Panc1 (cell line): ENCODE measurements around the gene DOCK3. TPM values are rescaled to one million over a fixed set of nuclear protein-coding genes. Genes with fewer than 3 reads are reported as not detected.

Experiments
- ATAC-seq: fragments of 200-7000 bp; cut with Tn5 transposase; 2 replicates; pipeline ENCODE4 v1.9.1; 2020; ENCODE audit warnings: mild to moderate bottlenecking, moderate library complexity
- BruUV-seq: library from RNA; stranded (reverse); fragments of 400-500 nt; replicated peaks from 2 replicates; lab custom pipeline; 2021; lab: Mats Ljungman, UMichigan
- CTCF ChIA-PET: fragments of 300-600 bp; sonication (Branson Sonifier 250); formaldehyde crosslinking; loops from one replicate; lab custom pipeline; 2022; ENCODE audit warnings: antibody characterized with exemption; lab: Charles Lee
- POLR2A ChIA-PET: fragments of 300-600 bp; sonication (Branson Sonifier 250); formaldehyde crosslinking; loops from one replicate; lab custom pipeline; 2022; ENCODE audit warnings: antibody characterized with exemption; lab: Charles Lee
- DNase-seq: peaks from one replicate; pipeline ENCODE4 v3.0.0-alpha.2; 2010; ENCODE audit warnings: low read depth, low spot score
- H3K27ac ChIP-seq: 2 replicates; pipeline ENCODE4 v1.5.1; 2011; ENCODE audit warnings: mild to moderate bottlenecking, low read length, inconsistent platforms
- H3K27me3 ChIP-seq: fragments of 200-500 bp; sonication (Bioruptor generic); 2 replicates; pipeline ENCODE4 v1.6.0; 2014; ENCODE audit warnings: low read length, inconsistent platforms; ENCODE audit not compliant: control insufficient read depth, insufficient read depth
- H3K36me3 ChIP-seq: fragments of 200-500 bp; sonication (Bioruptor generic); 2 replicates; pipeline ENCODE4 v1.5.1; 2014; ENCODE audit warnings: inconsistent platforms, mild to moderate bottlenecking, low read length, moderate library complexity; ENCODE audit not compliant: control insufficient read depth, insufficient read depth
- H3K4me1 ChIP-seq: 2 replicates; pipeline ENCODE4 v1.5.1; 2011; ENCODE audit warnings: inconsistent platforms, mild to moderate bottlenecking, low read length, moderate library complexity; ENCODE audit not compliant: control insufficient read depth, insufficient read depth
- H3K4me3 ChIP-seq, 2 experiments: 2 replicates each; pipeline ENCODE4 v1.5.1; 2011 to 2012; ENCODE audit warnings: low read depth in 2 of 2, low read length in 2 of 2, mild to moderate bottlenecking in 2 of 2, inconsistent platforms in 1 of 2, moderate library complexity in 1 of 2
- H3K9me3 ChIP-seq: fragments of 200-500 bp; sonication (Bioruptor generic); 2 replicates; pipeline ENCODE4 v1.5.1; 2014; ENCODE audit warnings: low read depth, mild to moderate bottlenecking, inconsistent platforms, low read length, moderate library complexity; ENCODE audit not compliant: control insufficient read depth, insufficient read depth
- CTCF ChIP-seq: fragments of 450-650 bp; IDR thresholded peaks from 2 replicates; pipeline ENCODE4 v1.5.1; 2017; ENCODE audit warnings: mild to moderate bottlenecking
- POLR2AphosphoS5 ChIP-seq: IDR thresholded peaks from 2 replicates; pipeline ENCODE4 v1.6.1; 2012; ENCODE audit warnings: mild to moderate bottlenecking, low read depth, low read length, moderate library complexity
- SIN3A ChIP-seq: IDR thresholded peaks from 2 replicates; pipeline ENCODE4 v1.6.1; 2012; ENCODE audit warnings: low read depth, mild to moderate bottlenecking, low read length, moderate library complexity, borderline replicate concordance; ENCODE audit not compliant: insufficient read depth
- TCF7L2 ChIP-seq: IDR thresholded peaks from 2 replicates; pipeline ENCODE4 v1.6.1; 2011; ENCODE audit warnings: mild to moderate bottlenecking, low read depth, low read length, inconsistent platforms
- in situ Hi-C: cut with HindIII; loops from 2 replicates; pipeline ENCODE4 v1.10.0; 2016; ENCODE audit warnings: low sequenced_read_pairs, low pct_unique_long_range_greater_than_20kb
- intact Hi-C: fragments of 100-400 bp; cut with micrococcal nuclease; formaldehyde crosslinking; loops from one replicate; pipeline ENCODE4 v1.10.0; 2022; ENCODE audit not compliant: unreplicated experiment
- total RNA-seq: library from RNA; stranded (reverse); gene quantifications from one replicate; pipeline ENCODE4 v1.2.1, GENCODE V29; 2021; ENCODE audit not compliant: unreplicated experiment
- TF ChIP-seq, protein P1 (sequence below), 2 experiments: IDR thresholded peaks; 2 replicates each; pipeline ENCODE4 v1.6.1; 2011 to 2012; ENCODE audit warnings: low read depth in 2 of 2, control low read depth in 1 of 2, low read length in 1 of 2, mild to moderate bottlenecking in 1 of 2, moderate library complexity in 1 of 2; ENCODE audit not compliant: insufficient read depth in 1 of 2

The DOCK3 gene
- total RNA-seq, 1 experiment from 2014 or later: 0.21 TPM

GRCh38 chr3:51141573-51141972 lies 466.8 kb downstream of the DOCK3 start:
- no TSS peak for BruUV-seq
- H3K4me1 ChIP-seq: no peaks in the 10 kb centered on the region
- H3K27ac ChIP-seq: no peak overlapping the region
- TF ChIP-seq TCF7L2 (no peak), CTCF (no peak), POLR2AphosphoS5 (no peak), SIN3A (no peak)
- TF ChIP-seq, protein P1, sequence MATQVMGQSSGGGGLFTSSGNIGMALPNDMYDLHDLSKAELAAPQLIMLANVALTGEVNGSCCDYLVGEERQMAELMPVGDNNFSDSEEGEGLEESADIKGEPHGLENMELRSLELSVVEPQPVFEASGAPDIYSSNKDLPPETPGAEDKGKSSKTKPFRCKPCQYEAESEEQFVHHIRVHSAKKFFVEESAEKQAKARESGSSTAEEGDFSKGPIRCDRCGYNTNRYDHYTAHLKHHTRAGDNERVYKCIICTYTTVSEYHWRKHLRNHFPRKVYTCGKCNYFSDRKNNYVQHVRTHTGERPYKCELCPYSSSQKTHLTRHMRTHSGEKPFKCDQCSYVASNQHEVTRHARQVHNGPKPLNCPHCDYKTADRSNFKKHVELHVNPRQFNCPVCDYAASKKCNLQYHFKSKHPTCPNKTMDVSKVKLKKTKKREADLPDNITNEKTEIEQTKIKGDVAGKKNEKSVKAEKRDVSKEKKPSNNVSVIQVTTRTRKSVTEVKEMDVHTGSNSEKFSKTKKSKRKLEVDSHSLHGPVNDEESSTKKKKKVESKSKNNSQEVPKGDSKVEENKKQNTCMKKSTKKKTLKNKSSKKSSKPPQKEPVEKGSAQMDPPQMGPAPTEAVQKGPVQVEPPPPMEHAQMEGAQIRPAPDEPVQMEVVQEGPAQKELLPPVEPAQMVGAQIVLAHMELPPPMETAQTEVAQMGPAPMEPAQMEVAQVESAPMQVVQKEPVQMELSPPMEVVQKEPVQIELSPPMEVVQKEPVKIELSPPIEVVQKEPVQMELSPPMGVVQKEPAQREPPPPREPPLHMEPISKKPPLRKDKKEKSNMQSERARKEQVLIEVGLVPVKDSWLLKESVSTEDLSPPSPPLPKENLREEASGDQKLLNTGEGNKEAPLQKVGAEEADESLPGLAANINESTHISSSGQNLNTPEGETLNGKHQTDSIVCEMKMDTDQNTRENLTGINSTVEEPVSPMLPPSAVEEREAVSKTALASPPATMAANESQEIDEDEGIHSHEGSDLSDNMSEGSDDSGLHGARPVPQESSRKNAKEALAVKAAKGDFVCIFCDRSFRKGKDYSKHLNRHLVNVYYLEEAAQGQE (IDR thresholded peaks at IDR 0.05; ENCODE audit: insufficient read depth in 1 of 2, low read depth in 2 of 2, low read length in 1 of 2): no peak
- H3K9me3 ChIP-seq: no peaks in the 10 kb centered on the region
- in situ Hi-C loops: no loop called here
- intact Hi-C loops: no loop called here
- no peak for DNase-seq
- no peak for ATAC-seq
- ChIA-PET POLR2A (interaction anchor here (0.7 kb wide), 1 partner anchor 128 kb away, joined by 8 read pairs; no protein-coding TSS in a partner anchor), CTCF (no interaction called here)
- H3K36me3 ChIP-seq: no peaks in the 10 kb centered on the region
- no peaks in the 10 kb centered on the region for H3K27me3 ChIP-seq
- no peak overlapping the region for H3K4me3 ChIP-seq

DNA sequence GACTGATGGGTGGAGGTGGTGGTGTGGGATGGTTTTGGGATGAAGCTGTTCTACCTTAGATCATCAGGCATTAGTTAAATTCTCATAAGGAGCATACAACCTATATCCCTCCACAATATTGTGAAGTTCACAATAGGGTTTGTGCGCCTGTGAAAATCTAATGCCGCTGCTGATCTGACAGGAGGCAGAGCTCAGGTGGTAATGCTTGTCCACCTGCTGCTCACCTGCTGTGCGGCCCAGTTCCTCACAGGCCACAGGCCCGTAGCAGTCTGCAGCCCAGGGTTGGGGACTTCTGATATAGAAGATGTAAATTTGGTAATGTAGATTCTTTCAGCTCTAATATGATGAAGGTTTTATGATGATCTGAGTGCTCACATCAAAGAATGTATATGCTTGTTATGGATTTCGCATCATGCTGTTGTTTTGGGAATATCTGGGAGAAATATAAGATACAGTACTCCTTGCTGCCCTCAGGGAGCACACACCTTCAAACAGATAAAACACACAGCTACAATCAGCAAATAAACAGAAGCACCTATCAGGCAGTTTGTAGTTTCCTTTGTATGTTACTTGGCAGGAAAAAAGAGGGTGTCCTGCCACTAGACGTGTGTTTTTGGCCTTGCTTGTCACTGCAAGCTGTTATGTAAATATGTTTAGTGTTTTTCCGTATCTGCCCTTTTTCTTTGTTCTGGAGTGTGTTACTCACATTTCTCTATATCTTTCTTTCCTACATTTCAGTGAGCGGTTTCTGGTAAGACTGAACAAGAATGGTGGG lies 471.3 kb downstream of the DOCK3 start:
- no peak for DNase-seq
- Histone ChIP-seq H3K4me1 (no peaks in the 10 kb centered on the region), H3K36me3 (no peaks in the 10 kb centered on the region), H3K4me3 (no peak overlapping the region), H3K9me3 (no peaks in the 10 kb centered on the region), H3K27ac (no peak overlapping the region), H3K27me3 (no peaks in the 10 kb centered on the region)
- no peak for ATAC-seq
- no peak for TF ChIP-seq SIN3A
- no peak for TF ChIP-seq POLR2AphosphoS5
- no peak for TF ChIP-seq CTCF
- TF ChIP-seq, protein P1 (IDR thresholded peaks at IDR 0.05; ENCODE audit: insufficient read depth in 1 of 2, low read depth in 2 of 2, low read length in 1 of 2): no peak
- no peak for TF ChIP-seq TCF7L2
- POLR2A ChIA-PET: no interaction called here
- intact Hi-C loops (no loop called here), in situ Hi-C loops (no loop called here)
- CTCF ChIA-PET: no interaction called here
- no TSS peak for BruUV-seq
